HG02943 (cell line): ENCODE results near the gene RPTOR.
"Not testable (repeated sequence)": the region's sequence is repeated elsewhere in the genome, so short reads cannot be mapped to it uniquely, and the experiment has no call there.

Source experiments
- ATAC-seq: cut with Tn5 transposase; IDR thresholded peaks from one replicate; pipeline ENCODE4 v1.9.1; 2021; ENCODE audit warnings: mild to moderate bottlenecking, low read depth, moderate library complexity; ENCODE audit not compliant: unreplicated experiment

Gene RPTOR

DNA sequence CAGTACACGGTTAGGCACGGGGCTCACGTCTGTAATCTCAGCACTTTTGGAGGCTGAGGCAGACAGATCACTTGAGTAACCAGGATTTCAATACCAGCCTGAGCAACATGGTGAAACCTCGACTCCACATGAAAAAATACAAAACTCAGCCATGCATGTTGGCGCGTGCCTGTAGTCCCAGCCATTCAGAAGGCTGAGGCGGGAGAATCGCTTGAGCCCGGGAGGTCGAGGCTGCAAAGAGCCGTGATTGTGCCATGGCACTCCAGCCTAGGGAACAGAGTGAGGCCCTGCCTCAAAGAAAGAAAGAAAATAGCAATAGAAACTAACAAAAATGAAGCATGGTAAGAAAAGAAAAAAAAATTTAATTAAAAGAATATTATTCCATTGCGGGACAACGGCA is 319.0 kb downstream of the RPTOR start:
- no peak for ATAC-seq

DNA sequence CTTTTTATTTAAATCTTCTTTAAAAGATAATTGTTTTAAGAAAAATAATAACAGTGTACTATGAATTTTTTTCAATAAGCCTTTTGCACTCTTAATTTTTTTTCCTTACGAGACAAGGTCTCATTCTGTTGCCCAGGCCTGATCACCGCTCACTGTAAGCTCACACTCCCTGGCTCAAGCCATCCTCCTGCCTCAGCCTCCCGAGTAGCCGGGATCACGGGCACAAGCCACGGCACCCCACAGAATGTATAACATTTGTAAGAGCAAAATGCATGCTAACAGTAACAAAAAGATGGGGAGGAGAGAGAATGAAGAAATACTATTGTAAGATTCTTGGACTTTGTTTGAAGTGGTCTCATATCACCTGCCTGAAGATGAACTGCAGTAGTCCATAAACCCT is 320.1 kb downstream of the RPTOR start:
- ATAC-seq, result no peak

DNA sequence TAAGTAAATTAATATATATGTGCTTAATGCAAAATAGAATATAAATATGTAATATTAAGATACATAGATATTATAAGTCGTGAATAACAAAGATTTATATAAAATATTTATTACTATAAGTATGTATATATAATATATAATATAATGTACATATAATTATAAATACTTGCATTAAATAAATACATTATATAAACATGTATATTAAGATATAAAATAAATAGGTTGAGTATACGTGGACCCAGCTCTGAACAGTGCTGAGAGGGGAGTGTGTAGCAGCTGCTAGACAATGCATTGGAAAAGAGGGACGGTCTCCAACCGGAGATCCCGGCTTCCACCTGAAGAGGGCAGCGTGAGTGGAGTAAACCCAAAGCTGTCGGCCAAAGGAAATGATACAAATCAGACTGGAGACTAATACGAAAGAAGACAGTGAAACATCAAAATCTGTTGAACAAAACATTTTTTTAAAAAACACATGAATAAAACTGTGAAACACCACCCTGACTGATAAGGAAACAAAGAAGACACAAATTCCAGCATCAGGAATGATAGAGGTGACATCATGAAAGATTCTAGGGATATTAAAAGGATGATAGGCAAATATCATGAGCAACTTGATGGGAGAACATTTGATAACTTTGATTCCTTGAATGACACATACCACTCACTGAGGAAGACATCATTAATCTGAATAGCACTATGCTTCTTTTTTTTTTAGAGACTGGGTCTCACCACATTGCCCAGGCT is 321.6 kb downstream of the RPTOR start:
- no peak for ATAC-seq

DNA sequence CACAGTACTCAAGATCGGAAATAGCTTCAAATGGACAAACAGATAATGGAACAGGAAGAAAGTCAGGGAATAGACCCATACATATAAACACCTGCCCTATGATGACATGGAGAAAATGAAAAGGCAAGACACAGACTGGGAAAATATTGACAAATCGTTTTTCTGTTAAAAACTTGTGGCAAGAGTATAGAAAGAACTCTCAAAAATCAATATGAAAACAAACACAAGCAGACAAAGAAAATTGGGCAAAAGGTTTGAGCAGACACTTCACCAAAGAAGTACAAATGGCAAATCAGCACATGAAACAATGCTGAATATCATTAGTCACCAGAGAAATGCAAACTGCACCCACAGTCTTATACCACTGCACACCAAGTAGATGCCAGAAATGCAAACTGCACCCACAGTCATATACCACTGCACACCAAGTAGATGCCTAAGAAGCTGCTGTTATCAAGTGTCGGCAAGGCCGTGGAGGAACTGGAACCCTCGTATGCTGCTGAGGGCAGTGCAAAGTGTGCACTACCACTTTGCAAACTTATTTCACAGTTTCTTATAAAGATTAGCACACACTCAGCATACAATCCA is 323.5 kb downstream of the RPTOR start:
- ATAC-seq, result no peak

DNA sequence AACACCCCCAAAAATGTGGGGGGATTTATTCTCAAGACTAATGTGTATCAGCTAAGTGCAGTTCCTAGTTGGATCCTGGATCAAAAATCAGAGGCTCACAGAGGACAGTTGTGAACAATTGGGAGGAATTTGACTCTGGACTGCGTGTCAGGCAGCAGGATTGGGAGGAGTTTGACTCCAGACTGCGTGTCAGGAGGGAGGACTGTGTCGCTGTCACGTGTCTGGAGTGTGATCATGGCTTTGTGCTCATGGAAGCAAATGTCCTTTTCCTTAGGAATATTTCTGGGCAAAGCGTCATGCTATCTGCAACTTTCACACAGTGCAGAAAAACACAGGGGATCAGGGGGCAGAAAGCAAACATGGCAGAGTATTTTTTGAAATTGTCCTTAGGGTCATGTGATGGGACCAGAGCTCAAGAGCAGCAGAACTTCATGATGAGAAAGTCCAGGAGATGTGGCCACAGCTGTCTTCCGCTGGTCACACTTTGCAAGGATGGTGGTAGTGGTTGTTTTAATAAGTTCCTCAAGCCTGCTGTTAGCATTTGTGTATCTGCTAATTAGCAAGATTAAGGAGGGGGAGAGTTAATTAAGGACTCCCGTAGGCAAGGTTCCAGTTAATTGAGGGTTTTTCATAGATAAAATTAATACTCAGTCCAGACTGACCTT is 325.0 kb downstream of the RPTOR start:
- ATAC-seq, result no peak

DNA sequence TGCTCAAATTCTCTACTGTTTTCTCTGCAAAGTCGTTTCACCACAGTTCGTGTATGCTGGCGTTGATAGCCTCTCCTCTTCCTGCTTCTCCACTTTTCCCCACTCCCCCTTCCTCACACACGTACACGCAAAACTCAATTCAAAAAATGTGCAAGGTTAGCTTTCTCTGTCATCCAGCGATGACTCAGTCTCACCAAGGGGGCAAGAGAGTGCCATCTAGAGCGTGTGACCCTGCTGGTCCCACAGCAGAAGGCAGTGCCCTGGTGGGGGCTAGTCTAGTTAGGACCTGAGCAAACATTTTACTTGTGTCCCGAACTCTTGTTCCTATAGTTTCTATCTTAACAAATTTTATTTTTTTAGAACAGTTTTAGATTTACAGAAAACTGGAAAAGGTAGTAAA is 325.8 kb downstream of the RPTOR start:
- no peak for ATAC-seq

DNA sequence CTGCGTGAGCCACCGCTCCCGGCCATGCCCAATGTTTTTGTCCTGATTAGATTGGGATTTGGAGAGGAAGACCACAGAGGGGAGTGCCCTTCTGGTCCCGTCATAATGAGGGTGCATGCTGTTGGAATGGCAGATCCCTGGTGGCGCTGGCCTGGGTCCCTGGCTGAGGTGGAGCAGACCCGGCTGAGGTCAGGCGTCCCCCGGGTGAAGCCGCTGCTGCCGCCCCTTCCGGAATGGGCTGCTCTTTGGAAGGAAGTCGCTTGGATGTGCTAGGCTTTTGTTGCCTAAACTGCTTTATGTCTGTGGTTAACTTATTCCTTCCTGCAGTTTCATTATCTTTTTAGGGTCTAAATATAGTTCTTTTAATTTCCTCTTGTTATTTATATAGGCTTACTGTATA is 326.7 kb downstream of the RPTOR start:
- no peak for ATAC-seq

DNA sequence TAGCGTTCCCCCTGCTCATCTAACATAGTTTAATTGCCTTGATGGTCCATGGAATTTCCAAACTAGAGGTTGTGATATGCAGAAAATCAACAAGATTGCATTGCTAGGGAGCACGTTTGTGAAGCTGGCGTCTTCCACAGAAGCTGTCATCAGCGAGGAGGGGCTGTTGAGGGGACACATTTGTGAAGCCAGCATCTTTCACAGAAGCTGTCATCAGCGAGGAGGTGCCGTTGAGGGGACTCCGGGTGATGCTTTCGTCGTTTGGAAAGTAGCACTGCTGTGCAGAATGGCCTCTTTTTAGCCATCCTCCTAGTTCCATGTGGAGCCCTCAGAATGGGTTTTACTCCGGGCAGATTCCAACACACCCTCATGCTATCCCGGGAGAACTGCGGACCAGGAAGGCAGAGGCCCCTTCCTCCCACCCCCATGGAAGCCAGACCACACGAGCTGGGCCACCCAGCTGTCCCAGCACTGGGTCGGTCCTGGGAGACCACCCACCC is 327.4 kb downstream of the RPTOR start:
- ATAC-seq, result no peak

DNA sequence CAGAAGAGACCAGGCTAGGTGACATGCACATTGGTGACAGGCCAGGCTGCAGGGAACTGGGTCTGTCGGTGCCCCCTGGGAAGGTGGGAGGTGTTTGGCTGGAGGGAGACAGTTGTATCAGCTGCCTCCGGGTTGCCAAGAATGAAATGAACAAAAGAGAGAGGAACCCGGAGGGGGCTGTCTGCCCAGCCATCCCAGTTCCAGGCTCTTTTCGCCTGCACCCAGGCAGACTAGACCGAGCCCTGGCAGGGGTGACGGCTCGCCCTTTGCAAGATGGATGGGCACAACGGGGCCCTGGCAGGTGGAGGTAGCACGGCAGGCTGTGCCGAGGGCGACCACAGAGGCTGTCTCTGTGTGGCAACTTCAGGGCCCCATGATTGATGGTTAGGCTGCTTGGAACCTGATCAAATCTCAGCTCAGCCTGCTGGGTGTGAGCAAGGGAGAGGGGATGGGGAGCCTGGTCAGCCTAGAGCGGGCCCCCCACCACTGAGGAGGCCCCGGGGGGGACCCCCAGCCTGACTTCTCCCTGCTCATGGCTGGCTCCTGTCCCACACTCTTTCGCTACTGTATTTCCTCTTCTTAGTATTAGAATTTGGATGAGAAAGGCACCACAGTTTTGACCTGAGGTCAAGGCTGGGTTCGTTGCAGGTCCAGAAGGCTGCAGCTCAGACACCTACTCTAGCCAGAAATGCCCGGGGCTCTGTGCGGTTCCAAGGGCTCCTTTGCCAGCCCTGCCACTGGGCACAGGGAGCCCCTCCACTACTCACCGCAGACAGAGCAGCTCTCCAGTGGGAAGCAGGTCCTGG is 328.1 kb downstream of the RPTOR start:
- ATAC-seq, result no peak

DNA sequence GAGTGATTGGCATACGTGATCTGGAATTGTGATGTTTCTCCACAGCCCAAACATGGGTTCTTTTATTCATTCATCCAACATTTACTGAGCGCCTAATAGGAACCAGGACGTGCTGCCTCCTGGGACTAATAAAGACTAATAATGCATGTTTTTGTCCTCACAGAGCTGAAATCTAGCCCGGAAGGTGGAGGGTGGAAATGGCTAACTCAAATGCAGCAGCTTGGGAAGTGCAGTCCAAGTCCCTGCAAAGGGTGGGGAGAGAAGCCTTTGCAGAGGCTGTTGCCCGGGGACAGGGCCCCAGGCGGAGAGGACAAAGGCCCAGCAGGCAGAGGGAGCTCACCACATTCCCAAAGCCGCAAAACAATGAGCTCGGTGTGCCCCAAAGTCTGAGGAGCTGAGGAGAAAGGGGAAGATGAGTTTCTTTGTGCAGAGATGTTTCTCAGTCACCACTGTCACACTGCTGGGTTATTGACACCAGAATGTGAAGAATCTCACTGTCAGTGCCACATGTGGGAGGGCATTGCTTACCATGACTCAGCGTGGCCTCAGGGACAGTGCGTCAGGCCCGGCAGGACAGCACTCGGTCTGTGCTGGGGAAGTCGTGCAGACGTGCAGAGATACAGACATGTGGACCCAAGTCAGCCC is 328.8 kb downstream of the RPTOR start:
- ATAC-seq, result no peak

DNA sequence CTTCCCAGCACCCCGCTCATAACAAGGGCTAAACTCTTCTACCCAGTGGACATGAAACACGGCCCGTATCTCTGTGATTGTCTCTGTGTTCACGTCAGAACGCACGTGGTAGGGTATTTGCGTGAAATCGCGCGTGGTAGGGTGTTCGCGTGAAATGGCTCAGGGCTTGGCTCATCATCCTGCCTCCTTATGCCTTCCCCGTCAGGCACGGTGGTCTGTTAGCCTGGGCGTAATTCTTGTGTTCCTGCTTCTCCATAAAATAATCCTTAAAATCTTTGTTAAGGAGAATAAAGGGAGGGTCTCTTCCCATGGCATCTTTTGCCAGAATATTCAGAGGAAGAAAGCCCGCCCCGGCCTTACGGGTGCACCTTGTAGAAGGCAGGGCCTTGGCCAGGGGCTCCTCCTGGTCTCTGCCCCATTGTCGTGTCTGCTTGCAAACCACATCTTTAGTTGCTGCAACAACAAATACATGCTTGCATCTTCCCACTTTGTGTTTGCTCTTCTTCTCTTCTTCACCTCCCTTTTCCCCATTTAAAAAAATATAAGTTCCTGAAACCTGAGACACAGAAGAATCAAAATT is 330.3 kb downstream of the RPTOR start:
- ATAC-seq, result no peak

DNA sequence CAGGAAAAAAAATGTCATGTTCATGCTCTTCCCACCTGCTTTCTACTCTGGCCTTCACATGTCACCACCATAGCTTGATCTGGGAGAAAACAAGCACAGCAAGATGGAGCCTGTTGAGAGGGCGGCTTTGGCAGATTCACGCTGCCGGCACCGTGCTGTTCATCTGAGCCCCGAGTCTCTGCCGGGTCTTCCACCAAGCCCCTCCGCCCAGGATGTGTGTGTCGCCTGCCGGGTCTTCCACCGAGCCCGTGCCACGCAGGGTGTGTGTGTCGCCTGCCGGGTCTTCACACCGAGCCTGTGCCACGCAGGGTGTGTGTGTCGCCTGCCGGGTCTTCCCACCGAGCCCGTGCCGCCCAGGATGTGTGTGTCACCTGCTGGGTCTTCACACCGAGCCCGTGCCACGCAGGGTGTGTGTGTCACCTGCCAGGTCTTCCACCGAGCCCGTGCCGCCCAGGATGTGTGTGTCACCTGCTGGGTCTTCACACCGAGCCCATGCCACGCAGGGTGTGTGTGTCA is 330.9 kb downstream of the RPTOR start:
- not testable (repeated sequence) for ATAC-seq

DNA sequence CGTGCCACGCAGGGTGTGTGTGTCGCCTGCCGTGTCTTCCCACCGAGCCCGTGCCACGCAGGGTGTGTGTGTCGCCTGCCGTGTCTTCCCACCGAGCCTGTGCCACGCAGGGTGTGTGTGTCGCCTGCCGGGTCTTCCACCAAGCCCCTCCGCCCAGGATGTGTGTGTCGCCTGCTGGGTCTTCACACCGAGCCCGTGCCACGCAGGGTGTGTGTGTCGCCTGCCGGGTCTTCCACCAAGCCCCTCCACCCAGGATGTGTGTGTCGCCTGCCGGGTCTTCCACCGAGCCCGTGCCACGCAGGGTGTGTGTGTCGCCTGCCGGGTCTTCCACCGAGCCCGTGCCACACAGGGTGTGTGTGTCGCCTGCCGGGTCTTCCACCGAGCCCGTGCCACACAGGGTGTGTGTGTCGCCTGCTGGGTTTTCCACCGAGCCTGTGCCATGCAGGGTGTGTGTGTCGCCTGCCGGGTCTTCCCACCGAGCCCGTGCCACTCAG is 331.9 kb downstream of the RPTOR start:
- ATAC-seq, result not testable (repeated sequence)

DNA sequence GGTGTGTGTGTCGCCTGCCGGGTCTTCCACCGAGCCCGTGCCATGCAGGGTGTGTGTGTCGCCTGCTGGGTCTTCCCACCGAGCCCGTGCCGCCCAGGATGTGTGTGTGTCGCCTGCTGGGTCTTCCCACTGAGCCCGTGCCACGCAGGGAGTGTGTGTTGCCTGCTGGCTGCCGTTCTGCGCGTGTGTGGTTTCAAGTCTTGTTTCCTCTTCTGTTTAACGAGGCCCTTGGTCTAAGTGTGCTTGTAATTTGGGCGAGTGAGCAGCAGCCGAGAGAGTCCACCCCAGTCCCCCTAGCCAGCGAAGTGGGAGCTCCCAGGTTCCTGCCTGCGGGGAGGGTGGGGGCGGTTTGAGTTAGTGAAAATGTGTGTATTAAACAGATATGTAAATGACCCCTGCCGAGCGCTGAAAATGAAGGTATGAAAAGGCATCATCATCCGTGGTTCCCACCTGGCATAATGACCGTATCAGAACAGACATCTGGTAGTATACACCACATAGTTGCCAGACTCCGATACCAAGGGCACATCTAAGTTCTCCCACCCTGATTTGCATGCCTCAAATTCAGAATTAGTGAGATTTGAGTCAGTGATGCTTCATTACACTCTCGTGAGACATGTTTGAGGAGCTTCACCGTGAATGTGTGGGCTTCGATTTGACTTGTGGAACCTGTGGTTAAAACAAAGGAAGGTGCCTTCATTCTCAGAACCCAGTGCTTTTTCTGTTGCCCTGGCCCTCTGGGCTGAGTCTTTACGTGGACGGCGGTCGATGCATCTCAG is 332.5 kb downstream of the RPTOR start:
- peak; percentile 88 for ATAC-seq

DNA sequence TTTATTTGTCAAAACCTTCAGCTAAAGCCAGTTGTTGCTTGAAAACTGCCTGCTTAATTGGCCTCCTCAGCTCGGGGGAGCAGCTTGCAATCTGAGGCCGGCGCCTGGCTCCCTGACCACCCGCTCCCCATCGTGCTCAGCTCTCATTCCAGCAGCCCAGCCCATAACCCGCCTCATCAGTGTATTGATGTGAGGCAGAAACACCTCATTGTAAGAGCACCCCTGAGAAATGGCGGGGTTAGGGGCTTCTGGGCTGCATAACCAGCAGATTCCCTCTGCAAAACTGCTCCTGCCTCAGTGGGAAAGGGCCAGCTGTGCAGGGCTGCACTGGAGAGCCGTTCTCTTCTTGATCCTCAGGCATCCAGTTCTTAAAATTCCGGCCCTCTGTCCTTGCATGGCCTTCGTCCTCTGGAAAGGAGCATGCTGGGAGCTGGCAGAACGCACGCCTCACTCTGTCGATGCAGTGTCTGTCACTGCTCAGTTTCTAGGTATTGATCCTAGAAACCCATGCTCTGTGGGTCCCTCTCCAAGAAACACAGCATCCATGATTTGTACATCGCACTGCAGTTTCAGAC is 333.2 kb downstream of the RPTOR start:
- ATAC-seq, result peak; percentile 17

DNA sequence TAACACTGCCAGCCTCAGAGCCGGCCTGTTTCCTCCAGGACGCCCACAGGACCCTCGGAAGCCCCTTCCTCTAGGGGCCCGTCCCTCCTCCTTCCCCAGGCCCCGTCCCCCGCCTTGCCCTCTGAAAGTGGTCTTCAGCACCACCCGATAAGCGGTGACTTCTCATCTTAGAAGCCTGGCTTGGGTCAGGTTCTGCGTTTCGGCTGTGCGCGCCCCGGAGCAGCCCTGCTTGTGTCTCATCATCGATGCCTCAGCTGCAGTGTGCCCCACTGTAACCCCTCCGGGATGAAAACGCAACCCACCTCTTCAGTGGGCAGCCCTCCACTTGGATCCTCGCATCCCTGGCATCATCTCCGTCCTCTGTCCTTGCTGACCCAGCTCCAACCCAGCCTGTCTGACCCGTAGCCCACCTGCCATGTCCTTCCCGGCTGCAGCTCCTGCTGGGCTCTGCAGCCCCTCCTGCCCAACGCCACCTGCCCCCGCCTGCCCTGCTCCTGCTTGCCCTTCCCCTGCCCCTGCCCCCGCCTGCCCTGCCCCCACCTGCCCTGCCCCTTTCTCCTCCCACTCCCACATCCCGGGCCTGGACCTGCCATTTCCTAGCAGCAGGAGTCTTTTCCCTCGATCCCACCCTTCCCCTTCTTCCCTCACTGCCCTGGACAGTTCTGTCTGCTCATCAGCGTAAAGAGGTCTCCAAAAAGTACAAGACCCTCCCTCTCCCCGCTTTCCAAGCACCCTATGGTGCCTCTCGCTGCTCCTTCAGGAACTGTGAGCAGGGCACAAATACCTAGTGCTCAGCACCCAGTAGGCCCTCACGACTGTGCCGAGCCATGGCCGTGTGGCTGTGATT is 334.5 kb downstream of the RPTOR start:
- ATAC-seq, result no peak

DNA sequence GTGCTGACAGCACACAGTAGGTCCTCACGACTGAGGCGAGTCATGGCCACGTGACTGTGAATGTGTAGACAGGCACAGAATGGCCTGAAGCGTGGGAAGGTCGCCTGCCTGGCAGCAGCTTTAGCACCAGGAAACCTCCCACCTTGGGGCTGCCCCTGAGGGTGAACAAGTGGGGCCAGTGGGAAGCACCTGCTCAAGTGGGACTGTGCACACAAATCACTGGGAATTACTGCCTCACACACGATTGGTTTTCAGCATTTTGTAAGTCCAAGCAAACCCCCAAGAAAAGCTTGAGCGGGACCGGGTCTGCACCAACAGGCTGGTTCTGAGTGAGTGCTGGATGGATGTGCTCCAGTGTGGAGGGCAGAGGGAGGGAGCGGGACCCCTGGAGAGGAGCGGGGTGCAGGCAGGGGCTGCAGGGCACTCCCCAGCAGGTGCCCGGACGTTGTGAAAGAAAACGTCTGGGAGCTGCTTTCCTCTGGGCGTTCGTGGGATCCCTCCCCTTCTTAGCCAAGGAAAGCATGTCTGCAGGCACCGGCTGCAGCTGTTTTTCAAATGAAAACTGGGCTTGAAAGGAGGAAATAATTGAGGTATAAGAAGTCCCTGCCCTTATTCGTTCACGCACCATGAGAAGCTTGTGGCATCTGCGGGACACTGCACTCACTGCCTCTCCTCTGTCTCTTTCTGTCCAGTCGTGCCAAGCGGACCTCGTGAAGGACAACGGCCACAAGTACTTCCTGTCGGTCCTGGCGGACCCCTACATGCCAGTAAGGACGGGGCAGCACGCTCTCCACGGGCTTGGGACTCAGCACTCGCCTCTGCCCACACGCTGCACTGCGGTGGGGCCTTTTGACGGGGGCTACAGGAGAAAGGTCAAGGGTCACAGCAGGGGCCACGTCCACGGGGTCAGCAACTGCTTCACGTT is 335.3 kb downstream of the RPTOR start:
- ATAC-seq, result no peak
